Transverse colon (tissue), 4 donors: Measurements from ENCODE around the gene GRHL1.

Source experiments
- CTCF ChIP-seq, 5 experiments: fragments of 200-600 bp in 3 of 5; fragments of 450-650 bp in 2 of 5; sonication (generic) in 3 of 5; IDR thresholded peaks; 1 replicate in 2 of 5; 2 replicates in 3 of 5; pipeline ENCODE4 v1.5.1; 2016 to 2017; ENCODE audit warnings: antibody characterized with exemption in 5 of 5, inconsistent platforms in 3 of 5, mild to moderate bottlenecking in 2 of 5, moderate library complexity in 1 of 5
- EP300 ChIP-seq: sonication (generic); formaldehyde crosslinking; IDR thresholded peaks from one replicate; pipeline ENCODE4 v1.6.1; 2017; ENCODE audit warnings: antibody characterized with exemption, low read depth
- POLR2A ChIP-seq: fragments of 450-650 bp; IDR thresholded peaks from one replicate; pipeline ENCODE4 v1.6.1; 2016; ENCODE audit warnings: antibody characterized with exemption, mild to moderate bottlenecking, moderate library complexity
- POLR2AphosphoS5 ChIP-seq, 3 donors: sonication (generic); formaldehyde crosslinking; IDR thresholded peaks; one replicate each; pipeline ENCODE4 v1.6.1; 2016; ENCODE audit warnings: antibody characterized with exemption in 3 of 3

- TF ChIP-seq CTCF (IDR thresholded peaks at IDR 0.05) (no peak), POLR2AphosphoS5 (IDR thresholded peaks at IDR 0.05) (no peak), POLR2A (no peak), EP300 (no peak)
Measured at GRCh38 chr2:9908639-9909038, 42.9 kb upstream of the GRHL1 start.
